H1 (cell line): ENCODE measurements around the gene MAPK4. TPM values are rescaled to one million over a fixed set of nuclear protein-coding genes. Genes with fewer than 3 reads are reported as not detected.

Source experiments
- CTCF ChIA-PET: fragments of 300-600 bp; sonication (Branson Sonifier 250); formaldehyde crosslinking; loops from one replicate; lab custom pipeline; 2021; ENCODE audit not compliant: partially characterized antibody; lab: Charles Lee
- POLR2A ChIA-PET: fragments of 300-600 bp; sonication (Branson Sonifier 250); formaldehyde crosslinking; loops from one replicate; lab custom pipeline; 2021; ENCODE audit warnings: inconsistent platforms; ENCODE audit not compliant: partially characterized antibody; lab: Charles Lee
- DNase-seq, 2 experiments: peaks; one replicate each; pipeline versions ENCODE4 v3.0.0 to v3.0.0-alpha.2; 2010 to 2022; ENCODE audit warnings: low spot score in 2 of 2, low read depth in 1 of 2, mixed read lengths in 1 of 2
- FAIRE-seq: peaks from 2 replicates; lab custom pipeline; 2011; peaks lifted over from hg19 to GRCh38; lab: Jason Lieb, UNC
- H2AFZ ChIP-seq: 2 replicates; pipeline ENCODE4 v1.8.1; 2012; ENCODE audit warnings: low read length, inconsistent platforms
- H2AK5ac ChIP-seq: 2 replicates; pipeline ENCODE4 v1.6.1; 2013; ENCODE audit warnings: low read depth, low read length
- H2BK120ac ChIP-seq: replicated peaks from 2 replicates; pipeline ENCODE3; 2013; ENCODE audit warnings: low read depth, low read length, inconsistent platforms
- H2BK12ac ChIP-seq: 2 replicates; pipeline ENCODE4 v1.6.1; 2013; ENCODE audit warnings: low read depth, low read length
- H2BK15ac ChIP-seq: 2 replicates; pipeline ENCODE4 v1.6.1; 2013; ENCODE audit warnings: low read length
- H2BK20ac ChIP-seq: 2 replicates; pipeline ENCODE4 v1.6.1; 2013; ENCODE audit warnings: low read length
- H2BK5ac ChIP-seq: 2 replicates; pipeline ENCODE4 v1.6.1; 2013; ENCODE audit warnings: low read depth, low read length
- H3K14ac ChIP-seq: 2 replicates; pipeline ENCODE4 v1.6.1; 2013; ENCODE audit warnings: inconsistent platforms; ENCODE audit not compliant: insufficient read length
- H3K18ac ChIP-seq: 2 replicates; pipeline ENCODE4 v1.6.1; 2013; ENCODE audit warnings: low read length; ENCODE audit errors: extremely low read depth
- H3K23ac ChIP-seq: 2 replicates; pipeline ENCODE4 v1.6.1; 2013; ENCODE audit warnings: inconsistent platforms; ENCODE audit not compliant: insufficient read length
- H3K23me2 ChIP-seq: 2 replicates; pipeline ENCODE4 v1.6.1; 2013; ENCODE audit warnings: low read depth, low read length
- H3K27ac ChIP-seq: 2 replicates; pipeline ENCODE4 v1.6.1; 2011; ENCODE audit warnings: low read depth, low read length, inconsistent platforms
- H3K27me3 ChIP-seq, 4 experiments: replicated peaks in 1 of 4; 1 replicate in 1 of 4; 2 replicates in 3 of 4; pipeline versions ENCODE4 v1.6.1 to v1.8.1; 2011 to 2013; ENCODE audit warnings: low read length in 3 of 4, mild to moderate bottlenecking in 3 of 4, inconsistent platforms in 2 of 4, mixed read lengths in 2 of 4, moderate library complexity in 1 of 4; ENCODE audit not compliant: control insufficient read depth in 3 of 4, insufficient read depth in 3 of 4; ENCODE audit errors: extremely low read depth in 1 of 4
- H3K36me3 ChIP-seq, 4 experiments: 2 replicates each; pipeline versions ENCODE4 v1.6.1 to v1.8.1; 2011 to 2013; ENCODE audit warnings: mild to moderate bottlenecking in 4 of 4, low read length in 3 of 4, moderate library complexity in 2 of 4, control low read depth in 1 of 4, inconsistent platforms in 1 of 4; ENCODE audit not compliant: insufficient read depth in 4 of 4, control insufficient read depth in 2 of 4
- H3K4ac ChIP-seq: replicated peaks from 2 replicates; pipeline ENCODE3; 2013; ENCODE audit warnings: low read length, low read depth, mixed read lengths, inconsistent platforms; ENCODE audit not compliant: insufficient read length
- H3K4me1 ChIP-seq, 4 experiments: replicated peaks in 1 of 4; 1 replicate in 1 of 4; 2 replicates in 3 of 4; pipeline versions ENCODE4 v1.6.1 to v1.8.1; 2011 to 2013; ENCODE audit warnings: low read length in 3 of 4, inconsistent platforms in 2 of 4, mixed read lengths in 1 of 4; ENCODE audit not compliant: insufficient read depth in 4 of 4, control insufficient read depth in 3 of 4
- H3K4me2 ChIP-seq, 2 experiments: 2 replicates each; pipeline versions ENCODE4 v1.6.1 to v1.8.1; 2011 to 2013; ENCODE audit warnings: low read depth in 2 of 2, low read length in 2 of 2, control low read depth in 1 of 2, inconsistent platforms in 1 of 2, mild to moderate bottlenecking in 1 of 2; ENCODE audit not compliant: insufficient read depth in 1 of 2
- H3K4me3 ChIP-seq, 4 experiments: fragments of 200-600, 300-600 bp in 1 of 4; sonication (generic), shearing (Covaris generic), sonication (Bioruptor Twin) in 1 of 4; 2 replicates each; pipeline versions ENCODE4 v1.5.1 to v1.8.1; 2011 to 2016; ENCODE audit warnings: low read length in 4 of 4, low read depth in 3 of 4, control low read depth in 2 of 4, inconsistent platforms in 2 of 4, mild to moderate bottlenecking in 2 of 4, mixed read lengths in 1 of 4, moderate library complexity in 1 of 4; ENCODE audit not compliant: insufficient read depth in 2 of 4; ENCODE audit errors: extremely low read depth in 1 of 4
- H3K56ac ChIP-seq: replicated peaks from 2 replicates; pipeline ENCODE3; 2013; ENCODE audit warnings: low read depth, mild to moderate bottlenecking, mixed read lengths, low read length, inconsistent platforms; ENCODE audit not compliant: insufficient read length
- H3K79me1 ChIP-seq: 2 replicates; pipeline ENCODE4 v1.6.1; 2013; ENCODE audit warnings: low read depth, low read length, control low read depth
- H3K79me2 ChIP-seq, 2 experiments: 2 replicates each; pipeline versions ENCODE4 v1.6.1 to v1.8.1; 2012 to 2013; ENCODE audit warnings: low read length in 2 of 2, mild to moderate bottlenecking in 2 of 2, inconsistent platforms in 1 of 2; ENCODE audit not compliant: insufficient read depth in 2 of 2, control insufficient read depth in 1 of 2
- H3K9ac ChIP-seq, 4 experiments: replicated peaks in 1 of 4; 1 replicate in 1 of 4; 2 replicates in 3 of 4; pipeline versions ENCODE4 v1.6.1 to v1.8.1; 2011 to 2013; ENCODE audit warnings: low read depth in 3 of 4, low read length in 3 of 4, control low read depth in 2 of 4, mild to moderate bottlenecking in 2 of 4, moderate library complexity in 2 of 4, inconsistent platforms in 1 of 4; ENCODE audit errors: extremely low read depth in 1 of 4
- H3K9me3 ChIP-seq, 2 experiments: 2 replicates each; pipeline versions ENCODE4 v1.6.1 to v1.8.1; 2012 to 2013; ENCODE audit warnings: mild to moderate bottlenecking in 2 of 2, moderate library complexity in 2 of 2, control low read depth in 1 of 2, inconsistent platforms in 1 of 2, low read depth in 1 of 2, low read length in 1 of 2, mixed read lengths in 1 of 2; ENCODE audit not compliant: insufficient read depth in 2 of 2
- H4K20me1 ChIP-seq, 2 experiments: replicated peaks in 1 of 2; 2 replicates each; pipeline versions ENCODE3 to v1.8.1; 2011 to 2013; ENCODE audit warnings: inconsistent platforms in 2 of 2, low read length in 2 of 2, mild to moderate bottlenecking in 1 of 2; ENCODE audit not compliant: insufficient read depth in 2 of 2, control insufficient read depth in 1 of 2
- H4K5ac ChIP-seq: 2 replicates; pipeline ENCODE4 v1.6.1; 2013; ENCODE audit warnings: low read length, low read depth, mixed read lengths, inconsistent platforms; ENCODE audit not compliant: insufficient read length
- H4K8ac ChIP-seq: 2 replicates; pipeline ENCODE4 v1.8.0; 2013; ENCODE audit warnings: mild to moderate bottlenecking, moderate library complexity, low read length, inconsistent platforms; ENCODE audit not compliant: insufficient read depth; ENCODE audit errors: extremely low read depth
- H4K91ac ChIP-seq: replicated peaks from 2 replicates; pipeline ENCODE3; 2013; ENCODE audit warnings: low read length, mixed read lengths, inconsistent platforms; ENCODE audit not compliant: insufficient read length
- CHD1 ChIP-seq: IDR thresholded peaks from 2 replicates; pipeline ENCODE4 v1.6.1; 2012; ENCODE audit warnings: low read depth, low read length, improper control_type of control experiment
- WGBS, 2 experiments: shearing (Covaris generic) in 1 of 2; methylation state at CpG; one replicate each; pipeline versions ENCODE4 v1.1.6 to v1.1.7; 2013 to 2015; ENCODE audit warnings: low lambda C conversion rate in 2 of 2, mixed read lengths in 2 of 2, inconsistent platforms in 1 of 2, low coverage in 1 of 2, missing lambda C conversion rate in 1 of 2; ENCODE audit not compliant: insufficient replicate concordance in 2 of 2, insufficient coverage in 1 of 2, insufficient read length in 1 of 2; ENCODE audit errors: extremely low coverage in 1 of 2, missing lambda C conversion rate in 1 of 2; 5-methylcytosine and 5-hydroxymethylcytosine counted together
- polyA plus RNA-seq, 7 experiments: library from polyadenylated mRNA; depleted of rRNA in 3 of 7; stranded (reverse) in 5 of 7; unstranded in 2 of 7; fragments of >200 nt in 5 of 7; fragments of 200-250 nt in 2 of 7; gene quantifications; 1 replicate in 5 of 7; 2 replicates in 1 of 7; 4 replicates in 1 of 7; pipeline versions ENCODE4 v1.2.1 to v1.2.3, GENCODE V29; 2011 to 2013; ENCODE audit warnings: missing spikeins in 2 of 7, mixed read lengths in 2 of 7
- total RNA-seq: library from RNA; stranded (reverse); fragmentation: NEBNext Ultra II Directional; extraction: Animal tissue kit (Norgen Biotek cat#: 25700); gene quantifications from 2 replicates; pipeline ENCODE4 v1.2.1, GENCODE V29; 2021
- TF ChIP-seq, protein P1 (sequence below): IDR thresholded peaks from 2 replicates; pipeline ENCODE4 v1.6.1; 2012; ENCODE audit warnings: inconsistent platforms
- TF ChIP-seq, protein P2 (sequence below): IDR thresholded peaks from 2 replicates; pipeline ENCODE4 v1.6.1; 2012; ENCODE audit warnings: inconsistent platforms

MAPK4 gene
- total and polyA plus RNA-seq, 2 of the 8 experiments (the other 6 are each of a cell fraction or from before 2014, with no cell fraction given), result 3.2 to 3.7 TPM

- Histone ChIP-seq H2AK5ac (no peak overlapping the region), H3K36me3 (no peaks in the 10 kb centered on the region), H2BK5ac (no peak overlapping the region), H3K14ac (no peak overlapping the region), H2BK12ac (no peak overlapping the region), H3K23ac (no peak overlapping the region), H3K9ac (no peak overlapping the region), H4K91ac (no peak overlapping the region), H2BK15ac (no peak overlapping the region), H4K20me1 (no peaks in the 10 kb centered on the region), H2BK20ac (peak overlapping the region; percentile 21; the same call in 1 of the 2 replicates), H3K79me1 (no peaks in the 10 kb centered on the region), H3K23me2 (no peaks in the 10 kb centered on the region), H2BK120ac (no peak overlapping the region), H3K27ac (no peak overlapping the region), H3K79me2 (no peaks in the 10 kb centered on the region), H3K56ac (no peak overlapping the region), H2AFZ (no peak overlapping the region), H4K8ac (no peak overlapping the region), H3K4me2 (peak overlapping the region in 1 of 2 experiments; percentile 17; a peak in 1 of 4 replicates), H3K18ac (no peak overlapping the region), H3K4me3 (no peak overlapping the region), H3K4ac (no peak overlapping the region)
- ChIA-PET CTCF (interaction anchor here (0.6 to 2.5 kb wide), 12 partner anchors 9 to 79 kb away, joined by 3 to 8 read pairs (median 3); no protein-coding TSS in a partner anchor), POLR2A (no interaction called here)
- 70% methylated on average over 9 of the region's 9 CpGs; no CpG with 5 or more reads in 1 of the 2 experiments for WGBS, 2 experiments
- DNase-seq (no peak), FAIRE-seq (peak; percentile 36)
- TF ChIP-seq CHD1, result no peak
- TF ChIP-seq, protein P1, sequence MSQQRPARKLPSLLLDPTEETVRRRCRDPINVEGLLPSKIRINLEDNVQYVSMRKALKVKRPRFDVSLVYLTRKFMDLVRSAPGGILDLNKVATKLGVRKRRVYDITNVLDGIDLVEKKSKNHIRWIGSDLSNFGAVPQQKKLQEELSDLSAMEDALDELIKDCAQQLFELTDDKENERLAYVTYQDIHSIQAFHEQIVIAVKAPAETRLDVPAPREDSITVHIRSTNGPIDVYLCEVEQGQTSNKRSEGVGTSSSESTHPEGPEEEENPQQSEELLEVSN, result peak; percentile 51; the same call in 1 of the 2 replicates
- TF ChIP-seq, protein P2, sequence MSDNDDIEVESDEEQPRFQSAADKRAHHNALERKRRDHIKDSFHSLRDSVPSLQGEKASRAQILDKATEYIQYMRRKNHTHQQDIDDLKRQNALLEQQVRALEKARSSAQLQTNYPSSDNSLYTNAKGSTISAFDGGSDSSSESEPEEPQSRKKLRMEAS, result peak; percentile 42; the same call in 1 of the 2 replicates
- TF ChIP-seq, all 59 proteins: peak for 2
- peaks cover 4 to 16% (median 13%) of the 10 kb centered on the region in 4 experiments; a peak in 5 of 7 replicates for H3K4me1 ChIP-seq
- no peaks in the 10 kb centered on the region for H3K27me3 ChIP-seq
- no peaks in the 10 kb centered on the region for H3K9me3 ChIP-seq
- no peak overlapping the region for H4K5ac ChIP-seq
These were observed 140.6 kb downstream of the MAPK4 start for GRCh38 chr18:50700245-50701165.
